Umbilical cord (tissue), 2 donors: ENCODE measurements around the gene AVL9. TPM values are rescaled to one million over a fixed set of nuclear protein-coding genes. Genes with fewer than 3 reads are reported as not detected.
"Not testable (repeated sequence)": the region's sequence is repeated elsewhere in the genome, so short reads cannot be mapped to it uniquely, and the experiment has no call there.

Experiments
- DNase-seq: peaks from one replicate; pipeline ENCODE4 v3.0.0-alpha.2; 2015; ENCODE audit warnings: low spot score
- total RNA-seq: library from RNA; depleted of rRNA; stranded (reverse); fragments of >200 nt; gene quantifications from one replicate; pipeline ENCODE4 v1.2.3, GENCODE V29; 2014; ENCODE audit warnings: low replicate concordance; ENCODE audit not compliant: insufficient read depth

Gene AVL9
- total RNA-seq, 1 donor from 2014 or later, result 19.0 TPM

- DNase-seq, result no peak
These were observed 944 bp downstream of the AVL9 start for GRCh38 chr7:32496052-32496813.

DNA sequence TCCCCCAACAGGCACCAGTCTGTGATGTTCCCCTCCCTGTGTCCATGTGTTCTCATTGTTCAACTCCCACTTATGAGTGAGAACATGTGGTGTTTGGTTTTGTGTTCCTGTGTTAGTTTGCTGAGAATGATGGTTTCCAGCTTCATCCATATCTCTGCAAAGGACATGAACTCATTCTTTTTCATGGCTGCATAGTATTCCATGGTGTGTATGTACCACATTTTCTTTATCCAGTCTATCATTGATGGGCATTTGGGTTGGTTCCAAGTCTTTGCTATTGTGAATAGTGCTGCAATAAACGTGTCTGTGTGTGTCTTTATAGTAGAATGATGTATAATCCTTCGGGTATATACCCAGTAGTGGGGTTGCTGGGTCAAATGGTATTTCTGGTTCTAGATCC, 4.5 kb downstream of the AVL9 start:
- DNase-seq, result not testable (repeated sequence)

GRCh38 chr7:32500216-32500615, 4.9 kb downstream of the AVL9 start:
- not testable (repeated sequence) for DNase-seq

DNA sequence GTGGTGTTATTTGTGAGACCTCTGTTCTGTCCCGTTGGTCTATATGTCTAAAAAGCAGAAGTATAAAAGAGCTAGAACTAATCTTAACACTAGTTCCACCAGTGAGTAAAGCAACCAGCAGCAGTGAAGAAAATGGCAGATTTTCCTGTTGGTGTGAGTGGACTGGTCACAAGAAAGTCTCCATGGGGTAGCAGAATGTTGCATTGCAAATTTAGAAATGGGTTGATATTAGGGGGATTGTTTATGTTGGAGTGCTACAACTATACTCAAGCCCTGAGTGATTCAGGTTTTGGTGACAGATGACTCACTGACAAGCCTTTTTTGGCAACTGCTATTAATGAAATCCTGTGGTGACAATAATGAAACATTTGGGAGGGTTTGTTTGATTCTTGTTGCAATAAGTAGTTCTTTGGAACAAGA, 5.6 kb downstream of the AVL9 start:
- DNase-seq, result no peak

DNA sequence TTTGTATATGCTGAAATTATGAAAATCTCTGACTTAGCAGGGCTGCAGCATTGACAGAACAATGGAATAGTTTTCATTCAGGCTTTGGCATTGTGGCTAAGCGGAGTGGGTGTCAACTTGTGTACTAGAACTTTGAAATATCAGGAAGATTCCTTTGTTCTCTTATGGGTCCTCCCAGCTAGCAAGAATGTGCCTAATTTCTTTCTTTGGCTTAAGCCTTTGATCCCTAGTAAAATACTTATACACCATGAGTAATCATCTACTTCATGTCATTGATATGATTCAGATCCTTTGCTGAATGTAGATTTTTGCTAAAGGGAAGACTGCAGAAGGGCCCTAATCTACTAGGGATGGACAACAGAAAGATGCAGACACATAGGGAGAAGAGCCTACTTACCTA, 6.2 kb downstream of the AVL9 start:
- DNase-seq, result no peak

- DNase-seq, result no peak
These were observed 7.4 kb downstream of the AVL9 start for GRCh38 chr7:32502728-32503127.

- no peak for DNase-seq
These were observed 11.2 kb downstream of the AVL9 start for GRCh38 chr7:32506266-32507054.

DNA sequence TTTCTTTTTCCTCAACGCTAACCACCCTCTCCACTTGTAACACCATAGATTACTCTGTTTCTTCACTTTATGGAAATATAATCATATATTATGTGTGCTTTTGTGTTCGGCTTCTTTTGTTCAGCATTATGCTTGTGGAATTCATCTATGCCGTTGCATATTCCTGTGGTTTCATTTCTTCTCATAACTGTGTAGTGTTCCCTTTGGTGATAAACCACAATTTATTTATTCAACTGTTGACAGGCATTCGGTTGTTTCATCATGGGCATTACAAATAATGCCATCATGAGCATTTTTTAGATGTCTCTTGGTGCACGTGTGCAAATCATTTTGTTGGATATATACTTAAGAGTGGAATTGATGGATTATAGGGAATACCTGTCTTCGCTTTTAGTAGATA, 12.1 kb downstream of the AVL9 start:
- DNase-seq, result no peak

- DNase-seq, result no peak
These were observed 16.5 kb downstream of the AVL9 start for GRCh38 chr7:32511791-32512190.

- no peak for DNase-seq
These were observed 17.9 kb downstream of the AVL9 start for GRCh38 chr7:32513210-32513609.

GRCh38 chr7:32515890-32516550, 20.7 kb downstream of the AVL9 start:
- no peak for DNase-seq

DNA sequence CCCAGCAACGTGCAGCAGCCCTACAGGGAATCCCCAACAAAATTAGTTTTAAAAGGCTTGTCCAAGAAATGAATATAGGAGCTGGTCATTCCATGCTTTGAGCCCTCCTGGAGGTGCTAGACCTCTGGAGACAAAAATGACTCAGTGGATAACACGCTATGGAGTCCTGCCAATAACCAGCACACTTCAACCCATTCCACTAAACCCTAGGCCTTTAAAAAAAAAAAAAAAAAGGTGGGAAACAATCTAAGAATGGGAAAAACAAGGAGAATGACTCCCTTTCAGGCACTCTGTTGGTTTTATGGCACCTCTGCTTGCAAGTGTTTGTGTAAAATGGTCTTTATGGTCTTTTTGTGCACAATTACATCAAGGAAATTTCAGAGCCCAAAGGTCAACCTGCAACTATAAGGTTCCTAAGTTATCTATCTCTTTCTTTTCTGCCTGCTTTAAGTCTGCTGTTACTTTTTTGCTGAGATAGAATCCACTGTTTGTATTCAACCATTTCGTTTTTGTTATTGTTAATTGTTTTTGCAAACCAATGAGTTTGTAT, 21.3 kb downstream of the AVL9 start:
- no peak for DNase-seq

- DNase-seq, result no peak
These were observed 23.3 kb downstream of the AVL9 start for GRCh38 chr7:32518534-32519140.

- no peak for DNase-seq
These were observed 24.5 kb downstream of the AVL9 start for GRCh38 chr7:32519763-32520162.

GRCh38 chr7:32522746-32523530, 27.6 kb downstream of the AVL9 start:
- no peak for DNase-seq

DNA sequence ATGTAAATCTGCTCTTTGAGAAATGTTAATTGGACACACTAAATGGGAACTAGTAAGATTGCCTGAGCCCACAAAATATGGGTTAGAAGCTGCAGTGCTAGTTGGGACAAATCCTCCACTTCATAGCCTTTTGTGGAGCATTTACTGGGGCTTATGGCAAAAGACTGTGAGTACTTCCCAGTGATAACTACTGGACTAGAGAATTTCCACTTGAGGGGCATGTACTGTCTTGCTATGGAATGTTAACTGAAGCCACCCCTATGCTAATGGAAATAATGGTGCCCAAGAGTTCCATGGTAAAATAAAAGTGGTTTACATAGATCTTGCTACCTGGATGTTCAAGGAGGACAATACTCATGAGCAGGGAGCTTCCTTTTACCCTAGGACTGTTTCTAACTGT, 29.3 kb downstream of the AVL9 start:
- no peak for DNase-seq

- no peak for DNase-seq
These were observed 30.6 kb downstream of the AVL9 start for GRCh38 chr7:32525839-32526238.

DNA sequence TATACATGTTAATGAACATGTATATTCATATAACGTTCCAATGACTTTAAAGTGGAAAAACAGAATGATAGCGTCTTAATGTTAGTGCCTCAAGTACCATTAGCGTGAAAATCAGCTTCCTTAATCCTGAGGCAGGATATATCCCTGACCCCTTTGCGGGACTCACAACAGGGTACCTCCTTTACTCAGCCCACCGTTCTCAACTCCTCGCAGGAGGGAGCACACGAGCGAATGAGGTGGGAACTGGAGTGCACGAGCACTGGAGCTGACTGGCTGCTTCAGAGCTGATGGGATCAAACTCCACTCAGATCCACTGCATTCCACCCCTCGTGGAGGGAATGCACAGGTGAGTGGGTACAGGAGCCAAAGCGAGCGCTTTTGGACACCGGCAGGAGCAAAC, 36.1 kb downstream of the AVL9 start:
- DNase-seq, result no peak

- no peak for DNase-seq
These were observed 36.8 kb downstream of the AVL9 start for GRCh38 chr7:32532086-32532485.

DNA sequence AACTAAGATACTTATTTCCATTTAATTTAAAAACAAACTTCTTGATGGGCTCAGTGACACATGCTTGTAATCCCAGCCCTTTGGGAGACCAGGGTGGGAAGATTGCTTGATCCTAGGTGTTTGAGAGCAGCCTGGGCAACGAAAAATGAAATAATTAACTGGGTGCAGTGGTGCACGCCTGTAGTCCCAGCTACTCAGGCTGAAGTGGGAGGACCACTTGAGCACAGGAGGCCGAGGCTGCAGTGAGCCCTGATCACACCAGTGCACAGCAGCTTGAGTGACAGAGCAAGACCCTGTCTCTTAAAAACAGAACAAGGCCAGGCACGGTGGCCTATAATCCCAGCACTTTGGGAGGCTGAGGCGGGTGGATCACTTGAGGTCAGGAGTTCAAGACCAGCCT, 37.4 kb downstream of the AVL9 start:
- DNase-seq, result no peak
